Vagina (tissue), 2 donors: Measurements from ENCODE around the gene CAV1. TPM values are rescaled to one million over a fixed set of nuclear protein-coding genes. Genes with fewer than 3 reads are reported as not detected.
A peak's percentile ranks its signal among the peaks of the same experiment; 100 is the strongest.
"Not testable (repeated sequence)": the region's sequence is repeated elsewhere in the genome, so short reads cannot be mapped to it uniquely, and the experiment has no call there.

ENCODE experiments used
- DNase-seq, 2 donors: peaks; one replicate each; pipeline ENCODE4 v3.0.0-alpha.2; 2017; ENCODE audit errors: extremely low spot score in 2 of 2
- H3K27ac ChIP-seq: fragments of 200-600 bp; sonication (generic); one replicate; pipeline ENCODE4 v1.5.1; 2019
- H3K27me3 ChIP-seq: fragments of 200-600 bp; sonication (generic); one replicate; pipeline ENCODE4 v1.5.1; 2019
- H3K36me3 ChIP-seq, 2 donors: fragments of 200-600 bp; sonication (generic); one replicate each; pipeline ENCODE4 v1.5.1; 2017 to 2019
- H3K4me1 ChIP-seq: fragments of 200-600 bp; sonication (generic); one replicate; pipeline ENCODE4 v1.5.1; 2019
- H3K4me3 ChIP-seq, 2 donors: fragments of 200-600 bp; sonication (generic); 1 replicate in 1 of 2; 2 replicates in 1 of 2; pipeline ENCODE4 v1.5.1; 2016 to 2019
- H3K9me3 ChIP-seq: fragments of 200-600 bp; sonication (generic); one replicate; pipeline ENCODE4 v1.5.1; 2019
- POLR2A ChIP-seq, 2 donors: fragments of 450-650 bp; IDR thresholded peaks; one replicate each; pipeline ENCODE4 v1.6.1; 2017; ENCODE audit warnings: antibody characterized with exemption in 2 of 2, mild to moderate bottlenecking in 2 of 2, moderate library complexity in 2 of 2
- POLR2AphosphoS5 ChIP-seq, 2 donors: sonication (generic); formaldehyde crosslinking; IDR thresholded peaks; one replicate each; pipeline ENCODE4 v1.9.0; 2017; ENCODE audit warnings: antibody characterized with exemption in 2 of 2, mild to moderate bottlenecking in 2 of 2, low read depth in 1 of 2; ENCODE audit not compliant: insufficient read depth in 1 of 2
- intact Hi-C: fragments of 100-400 bp; cut with DNase I; formaldehyde crosslinking; loops from one replicate; pipeline ENCODE4 v1.15.1; 2023
- total RNA-seq: library from RNA; depleted of rRNA; stranded (reverse); fragments of >200 nt; gene quantifications from one replicate; pipeline ENCODE4 v1.2.3, GENCODE V29; 2016
- TF ChIP-seq, protein P1 (sequence below), 3 experiments: fragments of 450-650 bp in 2 of 3; fragments of 200-600 bp in 1 of 3; sonication (generic) in 1 of 3; IDR thresholded peaks; one replicate each; pipeline ENCODE4 v1.5.1; 2017 to 2019; ENCODE audit warnings: antibody characterized with exemption in 3 of 3, mild to moderate bottlenecking in 2 of 3, moderate library complexity in 2 of 3

Gene CAV1, protein sequence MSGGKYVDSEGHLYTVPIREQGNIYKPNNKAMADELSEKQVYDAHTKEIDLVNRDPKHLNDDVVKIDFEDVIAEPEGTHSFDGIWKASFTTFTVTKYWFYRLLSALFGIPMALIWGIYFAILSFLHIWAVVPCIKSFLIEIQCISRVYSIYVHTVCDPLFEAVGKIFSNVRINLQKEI
- total RNA-seq: 162 TPM

DNA sequence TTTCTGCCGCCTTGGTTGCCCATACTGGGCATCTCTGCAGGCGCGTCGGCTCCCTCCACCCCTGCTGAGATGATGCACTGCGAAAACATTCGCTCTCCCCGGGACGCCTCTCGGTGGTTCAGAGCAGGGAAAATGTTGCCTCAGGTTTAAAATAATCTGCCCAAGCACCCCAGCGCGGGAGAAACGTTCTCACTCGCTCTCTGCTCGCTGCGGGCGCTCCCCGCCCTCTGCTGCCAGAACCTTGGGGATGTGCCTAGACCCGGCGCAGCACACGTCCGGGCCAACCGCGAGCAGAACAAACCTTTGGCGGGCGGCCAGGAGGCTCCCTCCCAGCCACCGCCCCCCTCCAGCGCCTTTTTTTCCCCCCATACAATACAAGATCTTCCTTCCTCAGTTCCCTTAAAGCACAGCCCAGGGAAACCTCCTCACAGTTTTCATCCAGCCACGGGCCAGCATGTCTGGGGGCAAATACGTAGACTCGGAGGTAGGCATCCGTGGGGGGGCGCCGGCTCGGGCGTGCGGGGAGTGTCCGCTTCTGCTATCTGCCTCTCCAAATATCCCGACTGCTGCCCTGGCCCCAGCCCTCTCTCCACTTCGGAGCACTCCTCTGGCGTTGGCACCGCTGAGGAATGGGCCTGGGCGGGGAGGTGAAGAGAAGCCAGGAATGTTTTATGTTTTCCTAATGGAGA lies at the start of gene CAV1:
CAV1 (plus strand) TSS at position 428 of the 689 bp plus-strand sequence; CDS start at position 455, 27 bp downstream.
- Histone ChIP-seq H3K4me3 (peak within 1 kb of the TSS; percentile 80 to 92), H3K4me1 (peaks cover 44% of the 10 kb centered on the region), H3K36me3 (peaks cover 0 to 14% of the 10 kb centered on the region in 2 donors), H3K27ac (peak within 1 kb of the TSS; percentile 98), H3K9me3 (no peaks in the 10 kb centered on the region), H3K27me3 (no peaks in the 10 kb centered on the region)
- intact Hi-C loops: loop anchor here (5.0 kb wide), 1 partner anchor 58 kb away; no protein-coding TSS in a partner anchor
- no peak for DNase-seq
- TF ChIP-seq POLR2AphosphoS5 (IDR thresholded peaks at IDR 0.05; ENCODE audit: insufficient read depth in 1 of 2, low read depth in 1 of 2) (peak; percentile 80 to 92), POLR2A (IDR thresholded peaks at IDR 0.05) (peak in 1 of 2 donors; percentile 47)
- TF ChIP-seq, protein P1, sequence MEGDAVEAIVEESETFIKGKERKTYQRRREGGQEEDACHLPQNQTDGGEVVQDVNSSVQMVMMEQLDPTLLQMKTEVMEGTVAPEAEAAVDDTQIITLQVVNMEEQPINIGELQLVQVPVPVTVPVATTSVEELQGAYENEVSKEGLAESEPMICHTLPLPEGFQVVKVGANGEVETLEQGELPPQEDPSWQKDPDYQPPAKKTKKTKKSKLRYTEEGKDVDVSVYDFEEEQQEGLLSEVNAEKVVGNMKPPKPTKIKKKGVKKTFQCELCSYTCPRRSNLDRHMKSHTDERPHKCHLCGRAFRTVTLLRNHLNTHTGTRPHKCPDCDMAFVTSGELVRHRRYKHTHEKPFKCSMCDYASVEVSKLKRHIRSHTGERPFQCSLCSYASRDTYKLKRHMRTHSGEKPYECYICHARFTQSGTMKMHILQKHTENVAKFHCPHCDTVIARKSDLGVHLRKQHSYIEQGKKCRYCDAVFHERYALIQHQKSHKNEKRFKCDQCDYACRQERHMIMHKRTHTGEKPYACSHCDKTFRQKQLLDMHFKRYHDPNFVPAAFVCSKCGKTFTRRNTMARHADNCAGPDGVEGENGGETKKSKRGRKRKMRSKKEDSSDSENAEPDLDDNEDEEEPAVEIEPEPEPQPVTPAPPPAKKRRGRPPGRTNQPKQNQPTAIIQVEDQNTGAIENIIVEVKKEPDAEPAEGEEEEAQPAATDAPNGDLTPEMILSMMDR (IDR thresholded peaks at IDR 0.05): peak in 1 of 3 experiments; percentile 25

DNA sequence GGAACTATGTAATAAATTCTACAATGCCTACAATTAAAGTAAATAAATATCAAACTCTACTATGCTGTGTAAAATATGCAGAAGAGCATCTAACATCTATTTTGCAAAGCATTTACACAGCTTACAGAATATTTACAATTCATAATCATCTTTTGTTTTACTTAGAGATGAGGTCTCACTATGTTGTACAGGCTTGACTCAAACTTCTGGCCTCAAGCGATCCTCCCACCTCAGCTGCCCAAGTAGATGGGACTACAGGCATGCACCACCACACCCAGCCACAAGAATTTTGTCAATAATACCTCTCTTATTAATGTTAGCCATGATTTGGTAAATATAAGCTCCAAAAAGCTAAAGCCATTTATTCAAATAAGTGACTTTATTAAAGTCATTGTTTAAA lies 47.2 kb upstream of the CAV1 start:
- peaks cover 7% of the 10 kb centered on the region for H3K4me1 ChIP-seq
- intact Hi-C loops: no loop called here
- H3K4me3 ChIP-seq: no peak overlapping the region
- TF ChIP-seq POLR2A (IDR thresholded peaks at IDR 0.05) (no peak), POLR2AphosphoS5 (IDR thresholded peaks at IDR 0.05; ENCODE audit: insufficient read depth in 1 of 2, low read depth in 1 of 2) (no peak)
- TF ChIP-seq, protein P1 (IDR thresholded peaks at IDR 0.05): no peak
- no peak for DNase-seq
- H3K9me3 ChIP-seq: no peaks in the 10 kb centered on the region
- no peaks in the 10 kb centered on the region for H3K36me3 ChIP-seq
- no peaks in the 10 kb centered on the region for H3K27me3 ChIP-seq
- H3K27ac ChIP-seq: no peak overlapping the region

DNA sequence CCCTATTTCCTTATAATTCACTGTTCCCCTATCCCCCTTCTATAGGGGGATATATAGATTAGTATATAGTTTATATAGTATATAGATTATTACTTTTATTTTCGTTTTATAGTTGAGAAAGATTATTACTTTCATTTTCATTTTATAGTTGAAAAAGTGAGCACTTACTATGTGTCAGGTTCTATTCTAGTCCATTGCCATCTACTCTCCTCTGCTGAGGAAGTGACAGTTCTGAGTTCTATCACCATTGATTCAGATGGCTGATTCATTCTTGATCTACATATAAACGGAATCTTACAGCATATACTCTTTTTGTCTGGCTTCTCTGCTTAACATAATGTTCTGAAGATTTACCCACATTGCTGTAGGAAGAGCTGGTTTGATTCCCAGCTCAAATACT lies 46.0 kb upstream of the CAV1 start:
- no peaks in the 10 kb centered on the region for H3K27me3 ChIP-seq
- no peak overlapping the region for H3K4me3 ChIP-seq
- H3K27ac ChIP-seq: no peak overlapping the region
- peaks cover 7% of the 10 kb centered on the region for H3K4me1 ChIP-seq
- H3K36me3 ChIP-seq: no peaks in the 10 kb centered on the region
- intact Hi-C loops: no loop called here
- TF ChIP-seq, protein P1 (IDR thresholded peaks at IDR 0.05): no peak
- TF ChIP-seq POLR2AphosphoS5 (IDR thresholded peaks at IDR 0.05; ENCODE audit: insufficient read depth in 1 of 2, low read depth in 1 of 2): no peak
- no peak for TF ChIP-seq POLR2A (IDR thresholded peaks at IDR 0.05)
- H3K9me3 ChIP-seq: no peaks in the 10 kb centered on the region
- DNase-seq: no peak

DNA sequence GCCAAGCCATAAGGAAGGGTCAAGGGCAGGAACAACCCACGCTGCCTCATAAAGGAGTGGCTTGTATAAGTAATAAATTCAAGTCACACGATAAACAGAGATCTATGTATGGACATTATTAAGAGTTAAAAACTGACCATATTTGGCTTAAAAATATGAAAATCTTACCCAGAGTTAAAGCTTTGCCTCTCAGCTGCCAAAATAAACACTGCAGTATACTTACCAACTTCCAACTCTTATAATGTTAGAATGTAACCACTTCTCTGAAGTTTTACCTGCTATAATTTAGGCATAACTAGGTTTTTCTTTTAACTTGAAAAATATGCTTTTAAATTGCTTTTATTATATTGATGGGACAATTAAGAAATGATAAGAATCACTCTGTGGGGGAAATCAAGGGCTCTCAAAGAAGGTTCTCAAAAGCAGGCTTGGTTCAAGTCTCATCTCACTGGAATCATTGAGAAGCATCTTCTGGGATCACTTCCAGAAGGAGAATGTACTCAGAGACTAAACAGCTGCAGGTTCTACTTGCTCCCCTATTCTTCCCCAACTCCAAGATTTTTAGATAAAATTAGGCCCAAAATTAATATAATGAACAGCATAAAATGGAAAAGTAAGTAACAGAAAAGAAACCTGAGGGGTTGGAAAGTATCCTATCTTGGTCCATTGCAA lies 41.4 kb upstream of the CAV1 start:
- Histone ChIP-seq H3K4me1 (peaks cover 2% of the 10 kb centered on the region), H3K27me3 (no peaks in the 10 kb centered on the region), H3K27ac (no peak overlapping the region), H3K4me3 (no peak overlapping the region), H3K36me3 (no peaks in the 10 kb centered on the region), H3K9me3 (no peaks in the 10 kb centered on the region)
- TF ChIP-seq POLR2A (IDR thresholded peaks at IDR 0.05) (no peak), POLR2AphosphoS5 (IDR thresholded peaks at IDR 0.05; ENCODE audit: insufficient read depth in 1 of 2, low read depth in 1 of 2) (no peak)
- TF ChIP-seq, protein P1 (IDR thresholded peaks at IDR 0.05): no peak
- DNase-seq: no peak
- intact Hi-C loops: no loop called here

DNA sequence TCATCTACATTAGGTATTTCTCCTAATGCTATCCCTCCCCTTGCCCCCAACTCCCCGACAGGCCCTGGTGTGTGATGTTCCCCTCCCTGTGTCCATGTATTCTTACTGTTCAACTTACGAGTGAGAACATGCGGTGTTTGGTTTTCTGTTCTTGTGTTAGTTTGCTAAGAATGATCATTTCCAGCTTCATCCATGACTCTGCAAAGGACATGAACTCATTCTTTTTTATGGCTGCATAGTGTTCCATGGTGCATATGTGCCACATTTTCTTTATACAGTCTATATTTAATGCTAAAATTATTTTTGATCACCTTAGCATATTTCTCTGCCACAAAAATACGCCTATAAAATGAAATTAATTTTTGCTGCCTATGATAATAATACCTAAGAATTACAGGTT lies 40.4 kb upstream of the CAV1 start:
- H3K4me1 ChIP-seq, H3K9me3 ChIP-seq, H3K36me3 ChIP-seq, H3K27me3 ChIP-seq, H3K4me3 ChIP-seq, intact Hi-C loops, H3K27ac ChIP-seq, DNase-seq: not testable (repeated sequence)
